Type B pancreatic cell (in vitro differentiated cells): ENCODE data around the gene NSD2. TPM values are rescaled to one million over a fixed set of nuclear protein-coding genes. Genes with fewer than 3 reads are reported as not detected.
A peak's percentile ranks its signal among the peaks of the same experiment; 100 is the strongest.

ENCODE experiments used
- DNase-seq: peaks from one replicate; pipeline ENCODE4 v3.0.0; 2021; ENCODE audit warnings: mixed read lengths; ENCODE audit not compliant: unreplicated experiment; ENCODE audit errors: extremely low spot score
- H3K27ac Mint-ChIP-seq: 2 replicates; pipeline ENCODE4 v1.8.0; 2021; ENCODE audit warnings: mild to moderate bottlenecking, mixed read lengths
- H3K27me3 Mint-ChIP-seq: 2 replicates; pipeline ENCODE4 v1.8.0; 2021; ENCODE audit warnings: mixed read lengths
- H3K36me3 Mint-ChIP-seq: 2 replicates; pipeline ENCODE4 v1.8.0; 2021; ENCODE audit warnings: mixed read lengths
- H3K4me1 Mint-ChIP-seq: one replicate; pipeline ENCODE4 v1.8.0; 2021; ENCODE audit warnings: mixed read lengths; ENCODE audit not compliant: unreplicated experiment
- H3K4me3 Mint-ChIP-seq: 2 replicates; pipeline ENCODE4 v1.8.0; 2021; ENCODE audit warnings: mild to moderate bottlenecking, mixed read lengths
- H3K9me3 Mint-ChIP-seq: 2 replicates; pipeline ENCODE4 v1.8.0; 2021; ENCODE audit warnings: mixed read lengths
- total RNA-seq: library from RNA; stranded (reverse); gene quantifications from 2 replicates; pipeline ENCODE4 v1.2.1, GENCODE V29; 2021; ENCODE audit warnings: low replicate concordance
- TF ChIP-seq, protein P1 (sequence below): fragments of 200-600 bp; sonication (generic); conservative IDR thresholded peaks from 2 replicates; pipeline ENCODE4 v1.5.0; 2021; ENCODE audit warnings: antibody characterized with exemption, mild to moderate bottlenecking

The NSD2 gene
- total RNA-seq, 1 donor from 2014 or later: 156 TPM

DNA sequence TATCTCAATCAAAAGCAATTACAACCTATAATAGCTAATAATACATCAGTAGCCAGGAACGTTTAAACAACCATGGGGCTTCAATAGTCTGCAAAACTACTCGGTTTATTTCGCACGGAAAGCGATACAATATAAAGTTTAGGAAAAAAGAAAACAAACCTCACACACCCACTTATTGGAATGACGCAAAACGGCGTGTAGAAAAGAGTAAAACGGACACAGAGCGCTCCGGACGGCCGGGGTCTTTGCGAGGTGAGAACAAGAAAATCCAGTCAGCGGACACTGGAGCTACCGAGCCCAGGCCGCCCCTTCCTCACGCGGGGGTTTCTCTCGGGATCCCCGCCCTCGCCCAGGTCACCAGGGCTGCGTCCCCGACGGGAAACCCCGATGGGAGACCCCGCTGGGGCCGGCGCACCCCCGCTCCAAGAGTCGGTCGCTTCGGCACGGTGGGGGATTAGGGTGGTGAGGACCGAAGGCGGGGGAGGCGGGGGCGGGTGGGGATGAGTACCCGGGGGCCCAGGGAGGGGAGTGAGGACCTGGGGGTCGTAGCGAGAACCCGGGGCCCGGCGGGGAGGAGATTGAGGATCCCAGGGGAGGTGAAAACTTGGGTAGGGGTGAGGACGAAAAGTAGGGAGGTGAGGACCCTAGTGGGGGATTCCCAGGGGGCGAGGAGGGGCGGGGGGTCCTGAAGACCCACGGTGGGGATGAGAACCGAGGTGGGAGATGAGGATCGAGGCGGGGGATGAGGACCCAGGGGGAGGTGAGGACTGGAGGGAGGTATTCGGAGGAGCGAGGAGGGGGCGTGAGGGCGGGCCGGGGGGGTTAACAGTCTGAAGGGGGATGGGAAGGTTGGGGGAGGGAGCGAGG lies 136.8 kb downstream of the NSD2 start:
- Mint-ChIP-seq H3K27ac (peak overlapping the region; percentile 89), H3K4me3 (peak overlapping the region; percentile 96), H3K4me1 (peaks cover 17% of the 10 kb centered on the region), H3K36me3 (peaks cover 13% of the 10 kb centered on the region), H3K27me3 (peaks cover 3% of the 10 kb centered on the region), H3K9me3 (no peaks in the 10 kb centered on the region)
- TF ChIP-seq, protein P1, sequence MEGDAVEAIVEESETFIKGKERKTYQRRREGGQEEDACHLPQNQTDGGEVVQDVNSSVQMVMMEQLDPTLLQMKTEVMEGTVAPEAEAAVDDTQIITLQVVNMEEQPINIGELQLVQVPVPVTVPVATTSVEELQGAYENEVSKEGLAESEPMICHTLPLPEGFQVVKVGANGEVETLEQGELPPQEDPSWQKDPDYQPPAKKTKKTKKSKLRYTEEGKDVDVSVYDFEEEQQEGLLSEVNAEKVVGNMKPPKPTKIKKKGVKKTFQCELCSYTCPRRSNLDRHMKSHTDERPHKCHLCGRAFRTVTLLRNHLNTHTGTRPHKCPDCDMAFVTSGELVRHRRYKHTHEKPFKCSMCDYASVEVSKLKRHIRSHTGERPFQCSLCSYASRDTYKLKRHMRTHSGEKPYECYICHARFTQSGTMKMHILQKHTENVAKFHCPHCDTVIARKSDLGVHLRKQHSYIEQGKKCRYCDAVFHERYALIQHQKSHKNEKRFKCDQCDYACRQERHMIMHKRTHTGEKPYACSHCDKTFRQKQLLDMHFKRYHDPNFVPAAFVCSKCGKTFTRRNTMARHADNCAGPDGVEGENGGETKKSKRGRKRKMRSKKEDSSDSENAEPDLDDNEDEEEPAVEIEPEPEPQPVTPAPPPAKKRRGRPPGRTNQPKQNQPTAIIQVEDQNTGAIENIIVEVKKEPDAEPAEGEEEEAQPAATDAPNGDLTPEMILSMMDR: no peak
- no peak for DNase-seq

DNA sequence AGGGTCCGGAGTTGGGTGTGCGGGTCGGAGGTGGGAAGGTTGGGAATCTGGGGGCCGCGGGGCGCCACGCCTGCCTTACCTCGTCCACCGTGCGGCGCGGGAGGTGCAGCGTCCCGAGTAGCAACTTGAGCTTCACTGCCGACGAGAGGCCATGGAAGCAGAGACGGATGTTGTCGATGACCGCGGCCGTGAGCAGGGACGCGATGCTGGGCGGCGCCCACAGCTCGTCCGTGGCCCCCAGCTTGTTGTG lies 137.4 kb downstream of the NSD2 start:
- peaks cover 3% of the 10 kb centered on the region for H3K27me3 Mint-ChIP-seq
- peaks cover 8% of the 10 kb centered on the region for H3K36me3 Mint-ChIP-seq
- no peaks in the 10 kb centered on the region for H3K9me3 Mint-ChIP-seq
- DNase-seq: no peak
- TF ChIP-seq, protein P1: no peak
- H3K4me1 Mint-ChIP-seq: peaks cover 17% of the 10 kb centered on the region
- H3K27ac Mint-ChIP-seq: peak overlapping the region; percentile 89
- peak overlapping the region; percentile 96 for H3K4me3 Mint-ChIP-seq

DNA sequence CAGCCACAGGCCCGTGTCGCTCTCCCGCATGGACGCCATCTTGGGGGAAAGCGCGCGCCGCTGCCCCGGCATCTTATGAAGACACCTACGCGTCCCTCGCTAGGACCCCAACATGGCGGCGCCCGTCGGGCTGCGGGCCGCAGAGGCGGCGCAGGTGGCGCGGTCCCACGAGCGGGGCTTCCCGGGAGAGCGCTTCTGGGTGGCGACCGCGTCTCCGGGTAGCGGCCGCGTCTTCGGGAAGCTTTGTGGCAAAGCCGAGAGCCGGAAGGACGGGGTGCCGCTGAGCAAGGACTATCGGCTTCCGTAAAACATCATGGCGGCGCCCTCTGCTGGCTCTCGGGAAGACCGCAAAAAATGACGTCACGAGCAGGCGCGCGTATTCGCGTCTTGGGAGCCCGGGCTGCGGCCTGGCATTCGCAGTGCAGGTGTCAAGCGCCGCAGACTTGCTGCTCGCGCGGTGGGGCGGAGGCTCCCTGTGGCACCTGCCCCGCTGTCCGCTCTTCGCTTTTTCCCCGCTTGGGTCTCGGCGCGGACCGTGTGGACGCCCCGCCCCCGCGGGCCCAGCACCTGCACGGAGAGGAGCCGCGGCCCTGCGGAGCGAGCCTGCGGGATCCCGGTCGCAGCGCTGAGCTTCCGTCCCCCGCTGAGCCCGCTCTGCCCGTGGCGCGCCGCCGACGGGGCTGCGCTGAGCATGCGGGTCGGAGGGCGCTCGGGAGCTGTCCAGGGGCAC lies 137.9 kb downstream of the NSD2 start, which contains the start of gene NELFA:
Gene NELFA, minus strand, starts transcription at position 54 of the 730 bp plus-strand sequence. Its CDS starts 15 bp downstream, at position 39.
- peaks cover 8% of the 10 kb centered on the region for H3K36me3 Mint-ChIP-seq
- peaks cover 17% of the 10 kb centered on the region for H3K4me1 Mint-ChIP-seq
- DNase-seq: peak; percentile 96
- TF ChIP-seq, protein P1: peak; percentile 70
- H3K9me3 Mint-ChIP-seq: no peaks in the 10 kb centered on the region
- peaks cover 3% of the 10 kb centered on the region for H3K27me3 Mint-ChIP-seq
- peak within 1 kb of the TSS; percentile 95 for H3K27ac Mint-ChIP-seq
- H3K4me3 Mint-ChIP-seq: peak within 1 kb of the TSS; percentile 96

DNA sequence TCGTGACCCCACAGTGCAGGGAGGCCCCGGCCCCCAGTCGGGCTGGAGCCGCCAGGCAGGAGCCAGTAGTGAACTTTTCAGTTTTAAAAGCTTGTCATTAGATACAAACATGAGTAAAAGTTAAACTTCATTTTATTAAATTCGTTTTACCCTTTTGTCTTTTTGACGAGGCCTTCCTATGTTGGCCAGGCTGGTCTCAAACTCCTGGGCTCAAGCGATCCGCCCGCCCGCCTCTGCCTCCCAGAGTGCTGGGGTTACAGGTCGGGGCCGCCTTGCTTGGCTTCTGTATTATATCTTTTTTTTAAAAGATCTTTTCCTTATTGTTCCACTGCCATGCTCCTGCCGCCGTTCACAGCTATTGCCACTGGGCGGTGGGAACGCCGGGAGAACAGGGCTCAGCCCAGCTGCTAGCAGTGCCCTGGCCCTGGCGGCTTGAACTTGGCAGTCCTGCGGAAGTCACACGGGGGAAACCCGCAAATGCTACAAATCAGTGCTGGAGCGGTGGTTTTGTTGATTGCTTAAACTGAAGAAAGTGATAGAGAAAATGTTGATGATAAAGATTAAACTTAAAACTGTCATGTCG lies 138.5 kb downstream of the NSD2 start:
- DNase-seq: no peak
- peaks cover 17% of the 10 kb centered on the region for H3K4me1 Mint-ChIP-seq
- peaks cover 8% of the 10 kb centered on the region for H3K36me3 Mint-ChIP-seq
- no peaks in the 10 kb centered on the region for H3K9me3 Mint-ChIP-seq
- TF ChIP-seq, protein P1: peak; percentile 66
- peak overlapping the region; percentile 96 for H3K4me3 Mint-ChIP-seq
- peak overlapping the region; percentile 95 for H3K27ac Mint-ChIP-seq
- peaks cover 3% of the 10 kb centered on the region for H3K27me3 Mint-ChIP-seq

DNA sequence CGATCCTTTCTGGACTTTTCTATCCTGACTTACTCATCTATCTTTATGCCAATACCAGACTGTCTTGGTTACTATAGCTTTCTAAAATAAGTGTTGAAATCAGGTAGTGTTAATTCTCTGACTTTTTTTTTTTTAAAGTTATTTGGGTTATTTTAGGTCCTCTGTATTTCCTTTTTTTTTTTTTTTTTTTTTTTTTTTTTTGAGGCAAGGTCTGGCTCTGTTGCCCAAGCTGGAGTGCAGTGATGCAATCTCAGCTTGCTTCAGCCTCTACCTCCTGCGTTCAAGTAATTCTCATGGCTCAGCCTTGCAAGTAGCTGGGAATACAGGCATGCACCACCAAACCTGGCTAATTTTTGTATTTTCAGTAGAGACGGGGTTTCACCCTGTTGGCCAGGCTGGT lies 140.4 kb downstream of the NSD2 start:
- H3K9me3 Mint-ChIP-seq: no peaks in the 10 kb centered on the region
- no peaks in the 10 kb centered on the region for H3K36me3 Mint-ChIP-seq
- peaks cover 7% of the 10 kb centered on the region for H3K27me3 Mint-ChIP-seq
- TF ChIP-seq, protein P1: no peak
- no peak overlapping the region for H3K27ac Mint-ChIP-seq
- DNase-seq: no peak
- no peak overlapping the region for H3K4me3 Mint-ChIP-seq
- H3K4me1 Mint-ChIP-seq: peaks cover 9% of the 10 kb centered on the region
